ENCODE data around the gene SETD7.

Gene SETD7

GRCh38 chr4:139556071-139556723 is at the start of gene SETD7:
Gene SETD7, minus strand, starts transcription at chr4:139556219. Its CDS starts 82 bp downstream, at chr4:139556137.
- Histone ChIP-seq H2AFZ (ENCODE audit: low read length, unreplicated experiment) (peak within 1 kb of the TSS; percentile 89), H3K36me3 (ENCODE audit: insufficient read depth, low read length) (no peaks in the 10 kb centered on the region), H3K27me3 (ENCODE audit: insufficient read depth, low read length) (peaks cover 26% of the 10 kb centered on the region), H3K79me2 (ENCODE audit: control insufficient read depth, insufficient read depth, low read length, unreplicated experiment) (peaks cover 37% of the 10 kb centered on the region), H3K4me3 (ENCODE audit: low read depth, low read length) (peak within 1 kb of the TSS; percentile 97), H3K27ac (ENCODE audit: low read depth, low read length) (peak within 1 kb of the TSS; percentile 73), H3K4me1 (ENCODE audit: control insufficient read depth, insufficient read depth, low read length, unreplicated experiment) (peaks cover 36% of the 10 kb centered on the region)

- Histone ChIP-seq H3K36me3 (ENCODE audit: insufficient read depth, low read length) (no peaks in the 10 kb centered on the region), H3K4me3 (ENCODE audit: low read depth, low read length) (no peak overlapping the region), H3K79me2 (ENCODE audit: control insufficient read depth, insufficient read depth, low read length, unreplicated experiment) (no peaks in the 10 kb centered on the region), H3K4me1 (ENCODE audit: control insufficient read depth, insufficient read depth, low read length, unreplicated experiment) (peaks cover 35% of the 10 kb centered on the region), H3K27me3 (ENCODE audit: insufficient read depth, low read length) (peaks cover 7% of the 10 kb centered on the region), H3K27ac (ENCODE audit: low read depth, low read length) (no peak overlapping the region), H2AFZ (ENCODE audit: low read length, unreplicated experiment) (no peak overlapping the region)
These were observed 49.5 kb upstream of the SETD7 start for GRCh38 chr4:139605516-139605915.

GRCh38 chr4:139603576-139604410 is 47.8 kb upstream of the SETD7 start:
- Histone ChIP-seq H3K79me2 (ENCODE audit: control insufficient read depth, insufficient read depth, low read length, unreplicated experiment) (no peaks in the 10 kb centered on the region), H3K4me3 (ENCODE audit: low read depth, low read length) (no peak overlapping the region), H3K36me3 (ENCODE audit: insufficient read depth, low read length) (no peaks in the 10 kb centered on the region), H3K27ac (ENCODE audit: low read depth, low read length) (no peak overlapping the region), H2AFZ (ENCODE audit: low read length, unreplicated experiment) (no peak overlapping the region), H3K27me3 (ENCODE audit: insufficient read depth, low read length) (peaks cover 7% of the 10 kb centered on the region), H3K4me1 (ENCODE audit: control insufficient read depth, insufficient read depth, low read length, unreplicated experiment) (peaks cover 24% of the 10 kb centered on the region)

DNA sequence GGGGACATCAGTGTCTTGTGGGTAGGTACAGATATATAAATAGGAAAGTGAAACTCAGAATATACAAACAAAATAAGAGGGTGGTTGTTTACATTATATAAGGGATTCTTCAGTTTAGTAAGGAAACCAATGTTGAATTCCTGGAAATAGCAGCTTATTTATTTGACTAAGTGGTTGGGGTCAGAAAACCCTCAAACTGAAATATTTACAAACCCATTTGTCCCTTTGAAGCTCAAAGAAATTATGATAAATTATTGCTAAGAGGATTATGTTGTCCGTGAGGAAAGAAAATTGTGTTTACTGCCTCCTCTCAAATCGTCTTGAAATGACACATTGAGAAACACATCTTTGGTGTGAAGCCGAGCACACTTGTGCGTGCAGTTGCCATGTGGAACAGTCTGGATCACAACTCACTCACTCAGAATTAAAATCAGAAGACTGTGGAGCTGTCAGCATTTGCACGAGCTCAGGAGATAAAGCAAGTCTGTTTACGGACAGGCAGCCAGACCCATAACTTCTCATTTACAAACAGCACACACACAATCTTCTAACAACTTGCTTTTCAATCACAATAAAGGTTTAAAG is 46.8 kb upstream of the SETD7 start:
- Histone ChIP-seq H3K4me3 (ENCODE audit: low read depth, low read length) (no peak overlapping the region), H3K36me3 (ENCODE audit: insufficient read depth, low read length) (no peaks in the 10 kb centered on the region), H2AFZ (ENCODE audit: low read length, unreplicated experiment) (peak overlapping the region; percentile 8), H3K27ac (ENCODE audit: low read depth, low read length) (no peak overlapping the region), H3K4me1 (ENCODE audit: control insufficient read depth, insufficient read depth, low read length, unreplicated experiment) (peaks cover 19% of the 10 kb centered on the region), H3K79me2 (ENCODE audit: control insufficient read depth, insufficient read depth, low read length, unreplicated experiment) (no peaks in the 10 kb centered on the region), H3K27me3 (ENCODE audit: insufficient read depth, low read length) (peaks cover 7% of the 10 kb centered on the region)

DNA sequence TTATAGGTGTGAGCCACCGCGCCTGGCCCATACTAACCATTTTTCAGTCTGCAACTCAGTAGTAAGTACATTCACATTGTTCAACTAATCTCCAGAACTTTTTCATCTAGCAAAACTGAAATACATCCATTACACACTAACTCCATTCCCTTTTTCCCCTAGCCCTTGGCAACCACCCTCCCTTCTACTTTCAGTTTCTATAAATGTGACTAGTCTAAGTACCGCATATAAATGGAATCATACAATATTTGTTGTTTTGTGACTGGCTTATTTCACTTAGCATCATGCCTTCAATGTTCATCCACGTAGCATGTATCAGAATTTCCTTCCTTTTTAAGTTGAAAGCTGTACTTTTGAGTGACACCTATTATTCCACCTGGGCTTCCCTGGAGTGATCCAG is 44.6 kb upstream of the SETD7 start:
- no peaks in the 10 kb centered on the region for H3K36me3 ChIP-seq (ENCODE audit: insufficient read depth, low read length)
- H2AFZ ChIP-seq (ENCODE audit: low read length, unreplicated experiment), result no peak overlapping the region
- no peaks in the 10 kb centered on the region for H3K79me2 ChIP-seq (ENCODE audit: control insufficient read depth, insufficient read depth, low read length, unreplicated experiment)
- H3K27me3 ChIP-seq (ENCODE audit: insufficient read depth, low read length), result peaks cover 4% of the 10 kb centered on the region; the same call in 1 of the 2 replicates
- H3K4me3 ChIP-seq (ENCODE audit: low read depth, low read length), result no peak overlapping the region
- no peak overlapping the region for H3K27ac ChIP-seq (ENCODE audit: low read depth, low read length)
- H3K4me1 ChIP-seq (ENCODE audit: control insufficient read depth, insufficient read depth, low read length, unreplicated experiment), result peaks cover 24% of the 10 kb centered on the region

DNA sequence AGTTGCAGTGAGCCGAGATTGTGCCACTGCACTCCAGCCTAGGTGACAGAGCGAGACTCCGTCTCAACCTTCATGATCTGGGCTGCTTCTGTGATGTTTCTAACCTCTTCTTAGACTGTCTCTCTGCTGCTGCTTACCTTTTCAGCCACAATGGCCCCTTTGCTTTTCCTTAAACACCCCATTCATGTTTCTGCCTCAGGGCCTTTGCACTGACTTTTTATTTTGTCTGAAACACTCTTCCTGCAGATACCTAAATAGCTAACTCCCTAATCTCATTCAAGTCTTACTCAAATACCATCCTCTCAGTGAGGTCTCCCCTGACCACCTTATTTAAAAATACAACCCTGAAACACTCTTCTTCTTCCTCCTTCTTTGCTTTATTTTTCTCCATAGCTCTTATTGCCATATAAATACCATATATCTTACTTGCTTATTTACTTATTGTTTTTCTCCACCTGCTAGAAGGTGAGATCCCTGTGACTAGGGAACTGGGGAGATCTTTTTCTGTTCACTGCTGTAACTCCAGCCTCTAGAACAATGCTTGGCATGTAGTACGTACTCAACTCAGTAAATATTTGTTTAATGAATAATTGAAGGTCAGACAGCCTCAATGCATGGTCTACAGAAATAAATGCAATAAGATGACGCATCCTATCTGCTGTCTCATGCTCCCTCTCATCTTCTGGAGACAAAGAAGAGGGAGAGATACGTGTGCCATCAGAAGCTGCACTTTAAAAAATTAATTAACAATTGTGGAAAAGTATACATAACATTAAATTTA is 43.8 kb upstream of the SETD7 start:
- Histone ChIP-seq H3K27ac (ENCODE audit: low read depth, low read length) (no peak overlapping the region), H3K36me3 (ENCODE audit: insufficient read depth, low read length) (no peaks in the 10 kb centered on the region), H3K4me1 (ENCODE audit: control insufficient read depth, insufficient read depth, low read length, unreplicated experiment) (peaks cover 24% of the 10 kb centered on the region), H3K79me2 (ENCODE audit: control insufficient read depth, insufficient read depth, low read length, unreplicated experiment) (no peaks in the 10 kb centered on the region), H3K27me3 (ENCODE audit: insufficient read depth, low read length) (no peaks in the 10 kb centered on the region), H2AFZ (ENCODE audit: low read length, unreplicated experiment) (no peak overlapping the region), H3K4me3 (ENCODE audit: low read depth, low read length) (no peak overlapping the region)

GRCh38 chr4:139599076-139599475 is 43.1 kb upstream of the SETD7 start:
- Histone ChIP-seq H3K4me3 (ENCODE audit: low read depth, low read length) (no peak overlapping the region), H3K27ac (ENCODE audit: low read depth, low read length) (no peak overlapping the region), H3K79me2 (ENCODE audit: control insufficient read depth, insufficient read depth, low read length, unreplicated experiment) (no peaks in the 10 kb centered on the region), H3K27me3 (ENCODE audit: insufficient read depth, low read length) (no peaks in the 10 kb centered on the region), H3K4me1 (ENCODE audit: control insufficient read depth, insufficient read depth, low read length, unreplicated experiment) (peaks cover 24% of the 10 kb centered on the region), H3K36me3 (ENCODE audit: insufficient read depth, low read length) (no peaks in the 10 kb centered on the region), H2AFZ (ENCODE audit: low read length, unreplicated experiment) (no peak overlapping the region)

DNA sequence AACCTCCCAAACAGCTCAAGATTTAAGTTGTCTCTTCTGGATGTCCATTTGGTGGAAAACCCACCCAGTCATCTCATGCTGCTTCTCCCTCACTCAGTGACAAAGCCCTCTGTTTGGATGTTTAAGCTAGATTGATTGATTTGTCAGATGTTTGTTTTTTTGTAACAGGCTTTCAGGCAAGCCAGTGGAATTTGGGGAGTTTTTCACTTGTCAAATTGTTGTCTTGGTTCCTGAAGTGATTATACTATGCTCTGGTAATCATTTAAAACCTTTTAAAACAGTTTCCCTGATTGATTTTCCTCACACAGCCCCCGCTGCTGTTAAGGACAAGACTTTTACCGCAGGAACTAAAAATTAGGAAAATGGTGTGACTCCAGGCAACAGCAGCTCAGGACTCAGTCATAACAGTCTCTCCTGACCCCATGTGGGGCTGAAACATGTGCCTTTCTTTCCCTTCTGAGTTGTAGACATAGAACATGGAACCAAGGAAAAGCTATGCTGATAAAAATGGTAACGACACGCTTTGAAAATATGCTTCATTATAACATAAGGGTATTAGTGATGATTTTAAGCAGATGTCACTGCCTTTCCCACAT is 40.8 kb upstream of the SETD7 start:
- peak overlapping the region; percentile 14 for H3K4me3 ChIP-seq (ENCODE audit: low read depth, low read length)
- no peaks in the 10 kb centered on the region for H3K79me2 ChIP-seq (ENCODE audit: control insufficient read depth, insufficient read depth, low read length, unreplicated experiment)
- peak overlapping the region; percentile 23; the same call in 1 of the 2 replicates for H3K27ac ChIP-seq (ENCODE audit: low read depth, low read length)
- H3K27me3 ChIP-seq (ENCODE audit: insufficient read depth, low read length), result no peaks in the 10 kb centered on the region
- peaks cover 34% of the 10 kb centered on the region for H3K4me1 ChIP-seq (ENCODE audit: control insufficient read depth, insufficient read depth, low read length, unreplicated experiment)
- H2AFZ ChIP-seq (ENCODE audit: low read length, unreplicated experiment), result no peak overlapping the region
- no peaks in the 10 kb centered on the region for H3K36me3 ChIP-seq (ENCODE audit: insufficient read depth, low read length)

DNA sequence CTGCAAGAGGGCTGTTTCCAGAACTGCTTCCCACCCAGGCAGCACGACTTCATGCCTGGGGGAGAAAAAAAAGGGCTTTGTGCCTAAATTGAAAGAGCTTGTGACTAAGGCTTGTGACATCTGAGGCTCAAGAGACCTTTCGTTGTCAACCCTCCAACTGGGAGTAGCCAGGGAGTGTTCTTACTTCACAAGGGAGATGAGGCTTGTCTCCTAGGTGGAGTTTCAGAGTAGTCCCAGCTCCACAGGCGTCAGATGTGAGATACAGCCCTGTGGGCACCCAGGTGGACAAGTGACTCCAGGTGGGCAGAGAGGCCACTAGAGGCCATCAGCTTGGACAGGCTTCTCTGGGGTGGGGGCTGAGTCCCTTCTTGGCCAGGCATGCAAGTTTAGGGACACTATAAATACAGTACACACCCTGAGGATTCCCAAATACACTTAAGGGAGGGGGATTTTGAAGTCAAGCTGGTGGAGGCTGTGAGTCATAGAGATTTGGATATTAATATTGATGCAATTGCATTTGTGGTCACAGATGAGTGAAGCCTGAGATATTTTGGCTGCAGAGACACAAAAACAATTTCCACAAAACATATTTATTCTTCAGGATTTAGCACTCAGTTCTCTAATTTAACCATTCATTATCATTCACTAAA is 40.1 kb upstream of the SETD7 start:
- Histone ChIP-seq H2AFZ (ENCODE audit: low read length, unreplicated experiment) (no peak overlapping the region), H3K27ac (ENCODE audit: low read depth, low read length) (peak overlapping the region; percentile 30; the same call in 1 of the 2 replicates)

More for the DNA sequence above, 40.1 kb upstream of the SETD7 start:
- Histone ChIP-seq H3K36me3 (ENCODE audit: insufficient read depth, low read length) (no peaks in the 10 kb centered on the region), H3K79me2 (ENCODE audit: control insufficient read depth, insufficient read depth, low read length, unreplicated experiment) (no peaks in the 10 kb centered on the region), H3K4me1 (ENCODE audit: control insufficient read depth, insufficient read depth, low read length, unreplicated experiment) (peaks cover 34% of the 10 kb centered on the region), H3K27me3 (ENCODE audit: insufficient read depth, low read length) (no peaks in the 10 kb centered on the region), H3K4me3 (ENCODE audit: low read depth, low read length) (peak overlapping the region; percentile 21)
